SHP77 treated with DMSO at 0.1 percent for 48 hours (cell line): ENCODE measurements around the gene MTHFR.

Experiments used
- DNase-seq: peaks from one replicate; lab custom pipeline; 2025; lab: John Stamatoyannopoulos, UW

Gene MTHFR

DNA sequence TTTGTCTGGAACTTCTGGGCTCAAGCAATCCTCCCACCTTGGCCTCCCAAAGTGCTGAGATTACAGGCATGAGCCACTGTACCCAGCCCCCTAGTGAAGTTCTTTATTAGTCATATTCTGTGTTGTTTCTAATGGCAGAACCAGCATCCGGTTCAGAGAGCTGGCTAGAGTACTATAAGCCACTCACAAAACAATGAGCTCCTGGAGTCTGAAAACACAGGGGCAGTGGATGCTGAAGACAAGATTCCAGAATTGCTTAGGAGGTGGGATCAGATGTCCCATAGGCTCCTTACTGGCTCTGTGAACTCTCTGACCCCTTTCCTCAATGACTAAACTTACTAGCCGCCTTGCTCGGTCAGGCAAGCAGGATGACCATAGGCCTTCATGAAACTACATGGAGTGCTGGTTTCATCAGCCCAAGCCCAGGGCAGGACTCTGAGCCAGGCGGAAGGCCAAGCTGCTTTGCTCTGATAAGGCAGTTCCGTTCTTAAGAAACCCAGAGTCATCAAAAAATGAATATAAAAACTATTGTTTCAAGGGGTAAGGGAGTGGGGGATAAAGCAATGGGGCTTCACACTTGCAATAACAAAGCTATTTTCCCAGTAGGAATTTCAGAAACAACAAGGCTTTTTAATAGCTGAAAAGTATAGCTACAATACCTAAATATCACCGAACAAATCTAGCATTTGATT lies 8.1 kb downstream of the MTHFR start:
- no peak for DNase-seq

- no peak for DNase-seq
These were observed 9.5 kb downstream of the MTHFR start for GRCh38 chr1:11796036-11796828.

DNA sequence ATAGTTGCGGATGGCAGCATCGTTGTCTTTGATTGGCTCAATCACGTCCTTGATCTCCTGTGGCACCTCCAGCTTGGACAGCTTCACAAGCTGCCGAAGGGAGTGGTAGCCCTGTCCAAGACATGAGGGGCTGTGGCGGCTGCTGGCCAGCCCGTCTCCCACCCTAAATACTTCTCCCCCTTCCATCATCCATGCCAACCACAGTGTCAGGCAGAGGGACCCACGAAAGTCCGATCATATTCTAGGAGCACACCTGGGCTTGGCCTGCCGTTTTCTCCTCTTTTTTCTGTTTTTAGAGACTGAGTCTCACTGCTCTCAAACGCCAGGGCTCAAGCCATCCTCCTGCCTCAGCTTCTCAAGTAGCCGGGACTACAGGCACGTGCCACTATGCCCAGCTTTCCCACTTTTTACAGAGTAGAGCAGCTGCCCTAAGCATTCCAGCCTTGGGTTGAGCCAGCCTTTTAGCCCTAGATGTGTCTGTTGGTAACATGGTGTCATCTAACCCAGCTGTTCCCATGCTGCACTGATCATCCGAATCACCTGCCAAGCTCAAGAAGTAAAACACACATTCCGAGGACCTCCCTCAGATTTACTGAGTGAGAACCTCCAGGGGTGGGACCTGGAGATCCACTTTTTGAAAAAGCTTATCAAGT lies 10.4 kb downstream of the MTHFR start:
- DNase-seq: no peak

DNA sequence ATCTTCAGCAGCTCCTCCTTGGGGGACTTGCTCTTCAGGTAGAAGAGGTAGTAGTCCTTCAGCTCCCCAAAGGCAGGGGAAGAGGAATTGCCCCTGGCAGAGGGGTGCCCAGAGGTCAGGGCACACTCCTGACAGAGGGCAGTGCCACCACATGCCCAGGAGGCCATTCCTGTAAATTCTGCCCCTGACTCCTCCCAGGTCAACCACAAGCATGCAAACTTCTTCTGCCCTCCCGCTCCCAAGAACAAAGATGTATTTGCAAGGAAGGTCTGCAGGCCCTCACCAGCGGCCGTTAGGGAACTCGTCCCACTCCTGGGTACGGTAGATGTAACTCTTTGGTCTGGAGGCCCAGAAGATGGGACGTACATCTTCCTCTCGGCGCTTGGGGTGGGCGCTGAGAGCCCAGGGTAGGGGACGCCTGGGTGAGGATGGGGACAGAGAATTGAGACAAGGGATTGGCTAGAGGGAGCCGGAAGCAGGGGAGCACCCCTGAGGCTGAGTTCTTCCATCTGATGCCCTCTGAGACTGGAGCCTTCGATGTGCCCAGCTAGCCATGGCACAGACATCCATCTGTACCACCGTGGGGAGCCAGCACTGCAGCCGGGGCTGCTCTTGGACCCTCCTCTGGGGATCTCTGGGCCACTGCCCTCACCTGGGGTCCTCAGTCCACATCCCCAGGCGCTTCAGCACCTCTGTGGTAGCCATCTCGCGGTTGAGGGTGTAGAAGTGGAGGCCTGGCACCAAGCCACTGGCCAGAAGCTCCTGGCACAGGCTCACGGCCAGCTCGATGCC lies 11.1 kb downstream of the MTHFR start:
- no peak for DNase-seq

DNA sequence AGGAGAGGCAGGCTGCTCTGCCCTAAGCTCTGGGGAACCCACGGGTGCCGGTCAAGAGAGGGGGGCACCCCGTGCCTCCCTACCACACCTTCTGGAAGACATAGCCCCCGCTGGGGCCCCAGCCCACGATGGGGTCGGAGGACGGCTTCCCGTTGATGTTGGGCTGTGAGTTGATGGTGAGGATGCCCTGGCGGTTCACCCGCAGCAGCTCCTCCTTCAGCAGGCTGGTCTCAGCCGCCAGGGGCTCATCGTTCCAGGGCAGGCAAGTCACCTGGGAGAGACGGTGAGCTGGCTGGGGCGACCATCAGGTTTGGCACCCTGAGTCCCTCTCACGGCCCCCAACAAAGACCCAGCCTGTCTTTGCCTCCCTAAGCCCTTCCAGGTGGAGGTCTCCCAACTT lies 11.9 kb downstream of the MTHFR start:
- no peak for DNase-seq

- no peak for DNase-seq
These were observed 13.7 kb downstream of the MTHFR start for GRCh38 chr1:11792106-11792505.

- DNase-seq: no peak
These were observed 14.7 kb downstream of the MTHFR start for GRCh38 chr1:11790880-11791715.

DNA sequence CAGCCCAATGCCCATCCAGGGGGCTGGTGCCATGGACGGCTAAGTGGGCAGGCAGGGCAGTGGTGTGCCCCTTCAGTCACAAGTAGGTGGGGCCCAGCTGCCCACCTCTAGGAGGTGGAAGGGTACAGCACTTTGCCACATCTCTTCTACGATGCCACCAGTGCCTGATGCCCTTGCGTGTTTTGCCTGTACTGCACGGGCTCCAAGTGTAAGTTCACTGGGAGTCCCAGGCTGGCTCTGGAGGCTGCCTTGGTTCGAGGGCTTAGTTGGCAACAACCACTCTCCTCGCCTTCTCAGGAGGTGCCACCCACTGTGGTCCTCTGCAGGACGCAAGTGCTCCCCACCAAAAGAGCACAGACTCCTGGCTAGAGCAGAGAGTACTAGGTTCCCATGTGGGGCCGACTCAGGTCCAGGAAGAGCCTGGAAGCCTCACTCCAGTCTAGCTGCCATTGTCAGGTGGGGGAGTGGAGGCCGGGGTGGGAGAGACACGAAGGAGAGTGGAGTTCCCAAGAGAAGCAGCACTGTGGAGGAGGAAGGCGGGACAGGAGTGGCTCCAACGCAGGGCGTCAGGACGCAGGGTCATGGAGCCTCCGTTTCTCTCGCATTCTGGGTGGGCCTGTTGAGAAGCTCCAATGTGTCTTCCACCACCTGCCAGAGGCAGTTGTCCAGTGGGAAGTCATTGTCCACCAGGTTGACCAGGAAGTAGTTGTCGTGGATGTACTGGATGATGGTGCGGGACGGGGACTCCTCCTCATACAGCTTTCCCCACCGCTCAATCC lies 15.5 kb downstream of the MTHFR start:
- no peak for DNase-seq

DNA sequence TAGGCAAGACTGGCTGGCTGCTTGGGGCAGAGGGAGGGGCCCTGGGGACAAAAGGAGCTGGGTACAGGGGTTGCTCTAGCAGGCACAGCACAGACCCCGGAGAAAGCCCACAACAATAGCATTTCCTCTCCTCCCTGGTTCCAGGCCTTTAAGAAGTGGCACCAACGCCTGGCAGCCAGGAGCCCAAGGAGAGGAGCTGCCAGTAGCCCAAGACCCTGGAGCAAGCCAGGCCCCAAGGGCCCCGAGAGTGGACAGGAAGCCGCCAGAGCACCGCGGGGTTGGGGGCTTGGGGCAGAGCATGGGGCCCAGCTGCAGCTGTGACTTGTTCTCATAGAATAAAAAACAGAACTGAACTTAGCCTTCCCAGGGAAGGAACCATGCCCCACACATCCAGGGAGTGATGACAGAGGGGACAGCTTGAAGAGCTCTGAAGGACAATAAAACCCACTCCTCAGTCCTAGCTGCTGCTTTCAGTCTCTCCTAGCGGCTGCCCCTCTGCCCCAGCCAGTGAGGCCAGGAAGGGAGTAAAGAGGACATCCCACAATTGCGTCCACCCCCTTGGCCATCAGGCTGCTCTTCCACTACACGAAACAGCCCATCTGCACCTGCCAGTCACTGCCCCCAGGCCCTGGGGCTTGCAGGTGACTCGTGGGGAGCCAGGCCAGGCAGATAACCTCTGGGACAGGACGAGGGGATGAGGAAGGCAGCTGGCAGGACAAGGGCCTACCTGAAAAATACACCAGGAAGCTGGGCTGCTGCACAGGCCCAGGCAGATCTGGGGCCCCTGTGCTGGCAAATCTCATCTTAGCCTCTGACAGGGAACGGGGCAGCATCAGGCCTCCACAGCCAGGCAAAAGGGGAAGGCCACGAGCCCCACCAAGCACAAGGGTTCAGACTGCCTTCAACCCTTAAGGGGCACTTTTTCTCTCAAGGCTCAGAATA lies 16.4 kb downstream of the MTHFR start:
- no peak for DNase-seq

DNA sequence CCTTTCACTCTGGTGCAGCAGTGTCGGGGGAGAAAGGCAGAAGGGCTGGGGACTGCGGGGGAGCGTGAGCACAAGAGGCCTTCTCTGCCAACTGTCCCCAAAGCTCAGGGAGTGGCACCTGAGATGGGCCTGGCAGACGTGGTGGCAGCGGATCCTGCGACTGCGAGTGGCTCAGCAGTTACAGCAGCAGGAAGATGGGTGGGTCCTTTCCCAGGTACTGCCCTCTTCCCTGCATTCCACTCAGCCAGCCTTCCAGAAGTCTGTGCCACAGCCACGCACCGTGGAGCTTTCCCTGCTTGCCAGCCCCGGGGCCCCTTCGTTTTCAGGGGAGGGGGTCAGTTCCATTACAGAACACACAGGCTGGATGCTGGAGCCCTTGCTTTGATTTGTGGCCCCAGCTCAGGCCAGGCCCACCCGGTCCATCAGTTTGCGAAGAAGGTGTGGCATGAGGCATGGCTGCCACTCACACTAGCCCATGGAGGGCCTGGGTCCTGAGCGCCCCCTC lies 17.2 kb downstream of the MTHFR start:
- no peak for DNase-seq

DNA sequence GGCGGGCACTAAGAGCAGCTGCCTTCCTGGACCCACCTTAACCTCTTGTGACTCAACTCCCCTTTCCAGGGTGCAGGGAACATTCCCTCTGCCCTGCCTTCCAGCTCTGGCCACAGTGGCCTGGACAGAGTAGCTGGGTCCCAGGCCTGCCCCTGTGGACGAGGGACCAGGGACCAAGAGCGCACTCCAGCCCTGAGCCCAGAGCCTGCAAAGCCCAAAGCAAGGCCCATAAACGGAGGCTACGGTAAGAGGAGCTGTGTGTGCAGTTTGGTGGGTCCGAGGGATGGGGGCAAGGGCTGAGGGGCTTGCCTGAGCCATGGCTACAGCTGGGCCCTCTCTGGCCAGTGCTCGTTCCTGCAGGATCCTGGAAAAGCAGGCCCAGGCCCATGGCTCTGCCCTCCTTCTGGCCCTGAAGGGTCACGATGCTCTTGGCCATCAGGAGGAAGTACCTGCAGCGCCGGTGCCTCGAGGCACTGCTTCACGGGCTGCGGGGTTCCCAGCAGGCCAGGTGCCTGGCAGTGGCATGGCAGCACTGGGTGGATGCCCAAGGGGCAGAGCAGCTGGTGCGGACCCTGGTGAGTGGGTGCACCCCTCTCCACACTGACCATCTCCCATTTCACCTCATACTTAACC lies 17.8 kb downstream of the MTHFR start:
- DNase-seq: no peak

GRCh38 chr1:11787251-11787803 lies 18.4 kb downstream of the MTHFR start:
- DNase-seq: no peak

GRCh38 chr1:11786168-11786567 lies 19.6 kb downstream of the MTHFR start:
- no peak for DNase-seq

GRCh38 chr1:11784993-11785769 lies 20.6 kb downstream of the MTHFR start:
- DNase-seq: no peak

GRCh38 chr1:11784256-11784992 lies 21.3 kb downstream of the MTHFR start:
- no peak for DNase-seq

- no peak for DNase-seq
These were observed 22.2 kb downstream of the MTHFR start for GRCh38 chr1:11783556-11783955.

- no peak for DNase-seq
These were observed 23.5 kb downstream of the MTHFR start for GRCh38 chr1:11782127-11782708.
